GM12878 (cell line): Measurements from ENCODE around the gene ISOC2. TPM values are rescaled to one million over a fixed set of nuclear protein-coding genes. Genes with fewer than 3 reads are reported as not detected.
A peak's percentile ranks its signal among the peaks of the same experiment; 100 is the strongest.

Source experiments
- ATAC-seq: fragments of 200-7000 bp; cut with Tn5 transposase; 3 replicates; pipeline ENCODE4 v1.9.1; 2020; ENCODE audit warnings: mild to moderate bottlenecking, moderate library complexity
- BruUV-seq: library from RNA; stranded (reverse); fragments of 400-500 nt; replicated peaks from 2 replicates; lab custom pipeline; 2021; lab: Mats Ljungman, UMichigan
- CTCF ChIA-PET: fragments of 300-600 bp; sonication (Branson Sonifier 250); formaldehyde crosslinking; extraction: SDS; loops from one replicate; lab custom pipeline; 2021; ENCODE audit warnings: inconsistent platforms; lab: Yijun Ruan, JAX
- POLR2A ChIA-PET: fragments of 350-600 bp; formaldehyde crosslinking; extraction: SDS; loops from one replicate; lab custom pipeline; 2021; ENCODE audit warnings: inconsistent platforms; lab: Charles Lee
- RAD21 ChIA-PET: fragments of 300-600 bp; sonication (Branson Sonifier 250); formaldehyde crosslinking; loops from one replicate; lab custom pipeline; 2023; ENCODE audit warnings: antibody characterized with exemption; ENCODE audit not compliant: unreplicated experiment; lab: Charles Lee
- SMC1A ChIA-PET: fragments of 300-600 bp; sonication (Branson Sonifier 250); formaldehyde crosslinking; loops from one replicate; lab custom pipeline; 2023; ENCODE audit not compliant: unreplicated experiment, uncharacterized antibody; lab: Charles Lee
- DNase-seq: peaks from one replicate; pipeline ENCODE4 v3.0.0-alpha.2; 2011; ENCODE audit warnings: low read depth, low spot score
- FAIRE-seq: peaks from 3 replicates; lab custom pipeline; 2011; peaks lifted over from hg19 to GRCh38; lab: Jason Lieb, UNC
- H2AFZ ChIP-seq: 2 replicates; pipeline ENCODE4 v1.6.0; 2011; ENCODE audit warnings: low read depth, low read length, control low read depth; ENCODE audit not compliant: control insufficient read depth
- H3K27ac ChIP-seq: 2 replicates; pipeline ENCODE4 v1.5.1; 2011; ENCODE audit warnings: control low read depth; ENCODE audit not compliant: control insufficient read depth, insufficient read depth
- H3K27me3 ChIP-seq, 2 experiments: replicated peaks in 1 of 2; 2 replicates each; pipeline versions ENCODE4 v1.6.0 to v1.6.1; 2011; ENCODE audit warnings: low read length in 1 of 2; ENCODE audit not compliant: control insufficient read depth in 2 of 2, insufficient read depth in 2 of 2
- H3K36me3 ChIP-seq, 2 experiments: 2 replicates each; pipeline ENCODE4 v1.5.1; 2011; ENCODE audit warnings: low read length in 1 of 2; ENCODE audit not compliant: control insufficient read depth in 2 of 2, insufficient read depth in 2 of 2
- H3K4me1 ChIP-seq: 2 replicates; pipeline ENCODE4 v1.6.1; 2011; ENCODE audit warnings: mild to moderate bottlenecking, low read length, moderate library complexity, mixed read lengths; ENCODE audit not compliant: control insufficient read depth, insufficient read depth
- H3K4me2 ChIP-seq: 2 replicates; pipeline ENCODE4 v1.6.0; 2011; ENCODE audit warnings: control low read depth; ENCODE audit not compliant: control insufficient read depth, insufficient read depth
- H3K4me3 ChIP-seq: fragments of 200-600 bp; sonication (generic); 2 replicates; pipeline ENCODE4 v1.5.1; 2016
- H3K79me2 ChIP-seq: 2 replicates; pipeline ENCODE4 v1.6.0; 2011; ENCODE audit warnings: low read length; ENCODE audit not compliant: control insufficient read depth, insufficient read depth
- H3K9ac ChIP-seq: 2 replicates; pipeline ENCODE4 v1.8.0; 2011; ENCODE audit warnings: low read length, control low read depth, mixed read lengths; ENCODE audit not compliant: control insufficient read depth, insufficient read depth
- H3K9me3 ChIP-seq: replicated peaks from 3 replicates; pipeline ENCODE4 v1.5.1; 2011; ENCODE audit warnings: mild to moderate bottlenecking, low read length; ENCODE audit not compliant: control insufficient read depth, insufficient read depth
- H4K20me1 ChIP-seq: 2 replicates; pipeline ENCODE4 v1.6.0; 2011; ENCODE audit not compliant: control insufficient read depth, insufficient read depth
- CBFB ChIP-seq: IDR thresholded peaks from 2 replicates; pipeline ENCODE4 v1.6.1; 2016; ENCODE audit warnings: antibody characterized with exemption, low read depth
- CHD2 ChIP-seq: IDR thresholded peaks from 2 replicates; pipeline ENCODE4 v1.6.1; 2011; ENCODE audit warnings: low read depth, low read length, improper control_type of control experiment, borderline replicate concordance
- LARP7 ChIP-seq: fragments of 450-650 bp; IDR thresholded peaks from 2 replicates; pipeline ENCODE4 v1.6.1; 2017; ENCODE audit warnings: mild to moderate bottlenecking
- MEF2A ChIP-seq: IDR thresholded peaks from 2 replicates; pipeline ENCODE4 v1.6.1; 2011; ENCODE audit warnings: low read depth, mild to moderate bottlenecking, low read length, moderate library complexity; ENCODE audit not compliant: insufficient read depth
- MEF2B ChIP-seq: fragments of 450-650 bp; IDR thresholded peaks from 2 replicates; pipeline ENCODE4 v1.6.1; 2018; ENCODE audit warnings: mild to moderate bottlenecking, moderate library complexity; ENCODE audit not compliant: partially characterized antibody, poor library complexity, severe bottlenecking
- MYB ChIP-seq: fragments of 150-350 bp; IDR thresholded peaks from 2 replicates; pipeline ENCODE4 v1.6.1; 2014; ENCODE audit warnings: mild to moderate bottlenecking, low read depth, low read length, borderline replicate concordance
- NRF1 ChIP-seq: conservative IDR thresholded peaks from 2 replicates; pipeline ENCODE4 v1.6.1; 2011; ENCODE audit warnings: mild to moderate bottlenecking, low read depth, low read length, improper control_type of control experiment
- SUZ12 ChIP-seq: fragments of 200-600 bp; sonication (generic); IDR thresholded peaks from one replicate; pipeline ENCODE4 v1.6.1; 2018; ENCODE audit warnings: antibody characterized with exemption, mild to moderate bottlenecking; ENCODE audit not compliant: unreplicated experiment
- ZNF622 ChIP-seq: fragments of 450-650 bp; IDR thresholded peaks from 2 replicates; pipeline ENCODE4 v1.6.1; 2017; ENCODE audit warnings: mild to moderate bottlenecking, inconsistent platforms
- ZSCAN29 ChIP-seq: fragments of 450-650 bp; IDR thresholded peaks from 2 replicates; pipeline ENCODE4 v1.6.1; 2017; ENCODE audit warnings: mild to moderate bottlenecking, moderate library complexity
- WGBS: methylation state at CpG from one replicate; pipeline ENCODE4 v1.1.6; 2016; ENCODE audit warnings: low lambda C conversion rate; ENCODE audit not compliant: insufficient replicate concordance, insufficient coverage; ENCODE audit errors: missing lambda C conversion rate; 5-methylcytosine and 5-hydroxymethylcytosine counted together
- in situ Hi-C: fragments of 300-500 bp; cut with MboI; formaldehyde crosslinking; loops from 9 replicates; pipeline ENCODE4 v1.14.3; 2018; ENCODE audit warnings: mixed read lengths
- intact Hi-C: fragments of 100-400 bp; cut with micrococcal nuclease; formaldehyde crosslinking; loops from one replicate; pipeline ENCODE4 v1.14.2; 2022; ENCODE audit not compliant: unreplicated experiment
- polyA plus RNA-seq, 11 experiments: library from polyadenylated mRNA; depleted of rRNA in 4 of 11; unstranded in 6 of 11; stranded (reverse) in 5 of 11; fragments of >200 nt; fragmentation: Nextera tagmentation in 4 of 11; fragmentation: Illumina TruSeq in 1 of 11; extraction: Ambion mirVana in 4 of 11; extraction: Trizol in 1 of 11; gene quantifications; 1 replicate in 1 of 11; 2 replicates in 10 of 11; pipeline versions ENCODE4 v1.2.1 to v1.2.3, GENCODE V29; 2011 to 2016; ENCODE audit warnings: inconsistent platforms in 2 of 11, missing spikeins in 2 of 11, low read depth in 1 of 11
- total RNA-seq, 4 experiments: library from RNA; depleted of rRNA in 3 of 4; stranded (reverse); fragments of >200 nt in 3 of 4; fragmentation: Illumina TruSeq in 1 of 4; extraction: Trizol in 1 of 4; gene quantifications; 2 replicates each; pipeline versions ENCODE4 v1.2.1 to v1.2.3, GENCODE V29; 2013 to 2021
- TF ChIP-seq, protein P1 (sequence below): IDR thresholded peaks from 2 replicates; pipeline ENCODE4 v1.6.1; 2011; ENCODE audit warnings: mild to moderate bottlenecking, low read depth, low read length, moderate library complexity; ENCODE audit not compliant: insufficient replicate concordance
- TF ChIP-seq, protein P2 (sequence below): IDR thresholded peaks from 2 replicates; pipeline ENCODE4 v1.6.1; 2011; ENCODE audit warnings: low read depth, low read length, improper control_type of control experiment, borderline replicate concordance
- TF ChIP-seq, protein P3 (sequence below): fragments of 450-650 bp; IDR thresholded peaks from 2 replicates; pipeline ENCODE4 v1.6.1; 2017; ENCODE audit warnings: low read depth, mild to moderate bottlenecking, moderate library complexity
- TF ChIP-seq, protein P4 (sequence below): fragments of 450-650 bp; conservative IDR thresholded peaks from 2 replicates; pipeline ENCODE4 v1.6.1; 2017; ENCODE audit warnings: mild to moderate bottlenecking, moderate library complexity

The ISOC2 gene
- total and polyA plus RNA-seq, 10 of the 15 experiments (the other 5 are each of a cell fraction or from before 2014, with no cell fraction given): 0.72 to 238 (median 56.9) TPM

- TF ChIP-seq CHD2 (peak; percentile 94), MEF2B (peak; percentile 36), MYB (no peak), MEF2A (no peak)
- TF ChIP-seq, all 136 proteins: peak for 45
Observed at GRCh38 chr19:55476100-55476775, 14.8 kb upstream of the ISOC2 start, which contains the start of gene ZNF628 (continued).

- POLR2A ChIA-PET: interaction anchor here (0.6 to 2.4 kb wide), 2 partner anchors 8 to 132 kb away, joined by 4 to 8 read pairs; no protein-coding TSS in a partner anchor
- FAIRE-seq (no peak), ATAC-seq (no peak)
- TF ChIP-seq, protein P1, sequence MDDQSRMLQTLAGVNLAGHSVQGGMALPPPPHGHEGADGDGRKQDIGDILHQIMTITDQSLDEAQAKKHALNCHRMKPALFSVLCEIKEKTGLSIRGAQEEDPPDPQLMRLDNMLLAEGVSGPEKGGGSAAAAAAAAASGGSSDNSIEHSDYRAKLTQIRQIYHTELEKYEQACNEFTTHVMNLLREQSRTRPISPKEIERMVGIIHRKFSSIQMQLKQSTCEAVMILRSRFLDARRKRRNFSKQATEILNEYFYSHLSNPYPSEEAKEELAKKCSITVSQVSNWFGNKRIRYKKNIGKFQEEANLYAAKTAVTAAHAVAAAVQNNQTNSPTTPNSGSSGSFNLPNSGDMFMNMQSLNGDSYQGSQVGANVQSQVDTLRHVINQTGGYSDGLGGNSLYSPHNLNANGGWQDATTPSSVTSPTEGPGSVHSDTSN: no peak
- TF ChIP-seq ZNF622 (no peak), NRF1 (no peak), ZSCAN29 (no peak), LARP7 (no peak), SUZ12 (no peak), CBFB (no peak)
- TF ChIP-seq, protein P2, sequence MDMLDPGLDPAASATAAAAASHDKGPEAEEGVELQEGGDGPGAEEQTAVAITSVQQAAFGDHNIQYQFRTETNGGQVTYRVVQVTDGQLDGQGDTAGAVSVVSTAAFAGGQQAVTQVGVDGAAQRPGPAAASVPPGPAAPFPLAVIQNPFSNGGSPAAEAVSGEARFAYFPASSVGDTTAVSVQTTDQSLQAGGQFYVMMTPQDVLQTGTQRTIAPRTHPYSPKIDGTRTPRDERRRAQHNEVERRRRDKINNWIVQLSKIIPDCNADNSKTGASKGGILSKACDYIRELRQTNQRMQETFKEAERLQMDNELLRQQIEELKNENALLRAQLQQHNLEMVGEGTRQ: no peak
- TF ChIP-seq, protein P3, sequence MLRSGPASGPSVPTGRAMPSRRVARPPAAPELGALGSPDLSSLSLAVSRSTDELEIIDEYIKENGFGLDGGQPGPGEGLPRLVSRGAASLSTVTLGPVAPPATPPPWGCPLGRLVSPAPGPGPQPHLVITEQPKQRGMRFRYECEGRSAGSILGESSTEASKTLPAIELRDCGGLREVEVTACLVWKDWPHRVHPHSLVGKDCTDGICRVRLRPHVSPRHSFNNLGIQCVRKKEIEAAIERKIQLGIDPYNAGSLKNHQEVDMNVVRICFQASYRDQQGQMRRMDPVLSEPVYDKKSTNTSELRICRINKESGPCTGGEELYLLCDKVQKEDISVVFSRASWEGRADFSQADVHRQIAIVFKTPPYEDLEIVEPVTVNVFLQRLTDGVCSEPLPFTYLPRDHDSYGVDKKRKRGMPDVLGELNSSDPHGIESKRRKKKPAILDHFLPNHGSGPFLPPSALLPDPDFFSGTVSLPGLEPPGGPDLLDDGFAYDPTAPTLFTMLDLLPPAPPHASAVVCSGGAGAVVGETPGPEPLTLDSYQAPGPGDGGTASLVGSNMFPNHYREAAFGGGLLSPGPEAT: no peak
- TF ChIP-seq, protein P4, sequence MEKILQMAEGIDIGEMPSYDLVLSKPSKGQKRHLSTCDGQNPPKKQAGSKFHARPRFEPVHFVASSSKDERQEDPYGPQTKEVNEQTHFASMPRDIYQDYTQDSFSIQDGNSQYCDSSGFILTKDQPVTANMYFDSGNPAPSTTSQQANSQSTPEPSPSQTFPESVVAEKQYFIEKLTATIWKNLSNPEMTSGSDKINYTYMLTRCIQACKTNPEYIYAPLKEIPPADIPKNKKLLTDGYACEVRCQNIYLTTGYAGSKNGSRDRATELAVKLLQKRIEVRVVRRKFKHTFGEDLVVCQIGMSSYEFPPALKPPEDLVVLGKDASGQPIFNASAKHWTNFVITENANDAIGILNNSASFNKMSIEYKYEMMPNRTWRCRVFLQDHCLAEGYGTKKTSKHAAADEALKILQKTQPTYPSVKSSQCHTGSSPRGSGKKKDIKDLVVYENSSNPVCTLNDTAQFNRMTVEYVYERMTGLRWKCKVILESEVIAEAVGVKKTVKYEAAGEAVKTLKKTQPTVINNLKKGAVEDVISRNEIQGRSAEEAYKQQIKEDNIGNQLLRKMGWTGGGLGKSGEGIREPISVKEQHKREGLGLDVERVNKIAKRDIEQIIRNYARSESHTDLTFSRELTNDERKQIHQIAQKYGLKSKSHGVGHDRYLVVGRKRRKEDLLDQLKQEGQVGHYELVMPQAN: no peak
Observed at GRCh38 chr19:55474269-55475265, 13.1 kb upstream of the ISOC2 start.

More at GRCh38 chr19:55474269-55475265, 13.1 kb upstream of the ISOC2 start:
- Histone ChIP-seq H3K9me3 (no peaks in the 10 kb centered on the region), H3K79me2 (peaks cover 6% of the 10 kb centered on the region), H3K4me1 (peaks cover 18% of the 10 kb centered on the region), H3K27me3 (no peaks in the 10 kb centered on the region), H3K27ac (no peak overlapping the region), H2AFZ (no peak overlapping the region), H3K4me3 (no peak overlapping the region), H4K20me1 (no peaks in the 10 kb centered on the region), H3K9ac (no peak overlapping the region), H3K4me2 (no peak overlapping the region), H3K36me3 (no peaks in the 10 kb centered on the region)
- intact Hi-C loops (no loop called here), in situ Hi-C loops (no loop called here)
- DNase-seq: no peak
- ChIA-PET CTCF (interaction anchor here (0.7 to 2.7 kb wide), 5 partner anchors 12 to 157 kb away, joined by 3 to 15 read pairs (median 3); partner anchors contain the start of gene ISOC2), RAD21 (no interaction called here), SMC1A (no interaction called here)
- BruUV-seq: no TSS peak
- WGBS: 86% methylated on average over 19 of the region's 19 CpGs
